HG02884 (cell line): ENCODE results near the gene MEF2D.

Source experiments
- ATAC-seq: cut with Tn5 transposase; IDR thresholded peaks from one replicate; pipeline ENCODE4 v1.9.1; 2021; ENCODE audit warnings: mild to moderate bottlenecking, moderate library complexity; ENCODE audit not compliant: unreplicated experiment

MEF2D gene

GRCh38 chr1:156471496-156472490, 28.8 kb downstream of the MEF2D start:
- no peak for ATAC-seq

- ATAC-seq, result no peak
Observed at GRCh38 chr1:156470473-156470872, 30.1 kb downstream of the MEF2D start.

GRCh38 chr1:156468693-156469345, 31.8 kb downstream of the MEF2D start:
- ATAC-seq, result no peak

GRCh38 chr1:156467906-156468305, 32.7 kb downstream of the MEF2D start:
- ATAC-seq, result no peak

- no peak for ATAC-seq
Observed at GRCh38 chr1:156467385-156467784, 33.2 kb downstream of the MEF2D start.

GRCh38 chr1:156465747-156466365, 34.7 kb downstream of the MEF2D start:
- no peak for ATAC-seq

- ATAC-seq, result no peak
Observed at GRCh38 chr1:156464825-156465452, 35.6 kb downstream of the MEF2D start.

- no peak for ATAC-seq
Observed at GRCh38 chr1:156464335-156464734, 36.2 kb downstream of the MEF2D start.

GRCh38 chr1:156463874-156464273, 36.7 kb downstream of the MEF2D start:
- no peak for ATAC-seq

GRCh38 chr1:156462954-156463795, 37.4 kb downstream of the MEF2D start:
- no peak for ATAC-seq

- no peak for ATAC-seq
Observed at GRCh38 chr1:156461781-156462647, 38.6 kb downstream of the MEF2D start.

- no peak for ATAC-seq
Observed at GRCh38 chr1:156461109-156461508, 39.5 kb downstream of the MEF2D start.

GRCh38 chr1:156460525-156460924, 40.0 kb downstream of the MEF2D start:
- ATAC-seq, result no peak

GRCh38 chr1:156458181-156458503, 42.4 kb downstream of the MEF2D start:
- no peak for ATAC-seq

GRCh38 chr1:156456625-156457465, 43.7 kb downstream of the MEF2D start:
- peak; percentile 70 for ATAC-seq

- no peak for ATAC-seq
Observed at GRCh38 chr1:156455362-156455761, 45.2 kb downstream of the MEF2D start.

GRCh38 chr1:156452907-156453306, 47.7 kb downstream of the MEF2D start:
- no peak for ATAC-seq

- ATAC-seq, result no peak
Observed at GRCh38 chr1:156451505-156452160, 48.9 kb downstream of the MEF2D start.
